H1 (cell line): ENCODE data around the gene RARB. TPM values are rescaled to one million over a fixed set of nuclear protein-coding genes. Genes with fewer than 3 reads are reported as not detected.

ENCODE experiments used
- ASH2L ChIP-seq: fragments of 200-600, 300-600 bp; sonication (generic); IDR thresholded peaks from one replicate; pipeline ENCODE4 v1.7.1; 2017; ENCODE audit warnings: low read length
- BCL11A ChIP-seq, 2 experiments: IDR thresholded peaks; one replicate each; pipeline ENCODE4 v1.6.1; 2011; ENCODE audit warnings: low read depth in 2 of 2, low read length in 2 of 2, mild to moderate bottlenecking in 2 of 2
- GTF2F1 ChIP-seq: IDR thresholded peaks from 2 replicates; pipeline ENCODE4 v1.6.1; 2012; ENCODE audit warnings: low read depth, low read length, improper control_type of control experiment, borderline replicate concordance
- HDAC2 ChIP-seq, 2 experiments: fragments of 300-600 bp in 1 of 2; sonication (generic) in 1 of 2; IDR thresholded peaks; 2 replicates each; pipeline ENCODE4 v1.6.1; 2011 to 2012; ENCODE audit warnings: low read depth in 2 of 2, low read length in 2 of 2, mild to moderate bottlenecking in 2 of 2, moderate library complexity in 2 of 2, borderline replicate concordance in 1 of 2, inconsistent platforms in 1 of 2
- KDM1A ChIP-seq: fragments of 200-600, 300-600 bp; sonication (generic); IDR thresholded peaks from 2 replicates; pipeline ENCODE4 v1.7.1; 2016; ENCODE audit warnings: mild to moderate bottlenecking, low read length, borderline replicate concordance
- POLR2A ChIP-seq, 2 experiments: IDR thresholded peaks; 1 replicate in 1 of 2; 2 replicates in 1 of 2; pipeline ENCODE4 v1.6.1; 2011; ENCODE audit warnings: low read depth in 2 of 2, low read length in 2 of 2, mild to moderate bottlenecking in 2 of 2; ENCODE audit errors: control extremely low read depth in 1 of 2
- RNF2 ChIP-seq: fragments of 200-900, 300-1000 bp; sonication (generic); IDR thresholded peaks from 2 replicates; pipeline ENCODE4 v1.7.1; 2016; ENCODE audit warnings: borderline replicate concordance, low read depth, mild to moderate bottlenecking, antibody characterized with exemption, low read length; ENCODE audit not compliant: poor library complexity, severe bottlenecking; ENCODE audit errors: missing control alignments
- ZNF274 ChIP-seq: IDR thresholded peaks from 2 replicates; pipeline ENCODE4 v1.7.0; 2012; ENCODE audit warnings: low read length, borderline replicate concordance; ENCODE audit errors: extremely low read depth
- polyA plus RNA-seq, 7 experiments: library from polyadenylated mRNA; depleted of rRNA in 3 of 7; stranded (reverse) in 5 of 7; unstranded in 2 of 7; fragments of >200 nt in 5 of 7; fragments of 200-250 nt in 2 of 7; gene quantifications; 1 replicate in 5 of 7; 2 replicates in 1 of 7; 4 replicates in 1 of 7; pipeline versions ENCODE4 v1.2.1 to v1.2.3, GENCODE V29; 2011 to 2013; ENCODE audit warnings: missing spikeins in 2 of 7, mixed read lengths in 2 of 7
- total RNA-seq: library from RNA; stranded (reverse); fragmentation: NEBNext Ultra II Directional; extraction: Animal tissue kit (Norgen Biotek cat#: 25700); gene quantifications from 2 replicates; pipeline ENCODE4 v1.2.1, GENCODE V29; 2021
- TF ChIP-seq, protein P1 (sequence below): IDR thresholded peaks from 2 replicates; pipeline ENCODE4 v1.6.1; 2011; ENCODE audit warnings: low read depth, mild to moderate bottlenecking, low read length; ENCODE audit not compliant: insufficient read depth
- TF ChIP-seq, protein P2 (sequence below): IDR thresholded peaks from 2 replicates; pipeline ENCODE4 v1.6.1; 2012; ENCODE audit warnings: low read length, inconsistent platforms

Gene RARB
- total and polyA plus RNA-seq, 2 of the 8 experiments (the other 6 are each of a cell fraction or from before 2014, with no cell fraction given), result 0.15 to 0.22 TPM

DNA sequence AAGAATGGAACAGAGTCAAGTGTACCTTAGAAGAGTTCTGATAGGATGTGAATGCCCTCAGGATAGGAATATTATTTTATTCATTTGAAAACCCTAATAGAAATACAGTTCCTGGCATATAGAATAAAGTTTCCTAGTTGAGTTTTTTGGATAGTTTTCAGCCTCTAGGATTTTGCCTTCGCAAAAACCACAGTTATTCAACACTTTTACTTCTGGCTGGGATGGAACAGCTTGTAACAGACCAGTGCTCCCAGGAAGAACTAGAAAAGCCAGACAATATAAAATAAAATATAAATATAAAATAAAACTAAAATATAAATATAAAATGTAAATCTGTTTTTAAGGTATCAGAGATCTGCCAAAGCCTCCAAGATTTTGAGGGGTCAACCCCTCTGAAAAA is 27.5 kb upstream of the RARB start (continued):
- TF ChIP-seq HDAC2 (IDR thresholded peaks at IDR 0.05; ENCODE audit: borderline replicate concordance in 1 of 2, low read depth in 2 of 2, low read length in 2 of 2) (no peak), ASH2L (no peak), ZNF274 (no peak), POLR2A (IDR thresholded peaks at IDR 0.05; ENCODE audit: control extremely low read depth in 1 of 2, low read depth in 2 of 2, low read length in 2 of 2) (no peak), GTF2F1 (no peak), RNF2 (no peak), KDM1A (no peak), BCL11A (IDR thresholded peaks at IDR 0.05; ENCODE audit: low read depth in 2 of 2, low read length in 2 of 2) (no peak)
- TF ChIP-seq, protein P1, sequence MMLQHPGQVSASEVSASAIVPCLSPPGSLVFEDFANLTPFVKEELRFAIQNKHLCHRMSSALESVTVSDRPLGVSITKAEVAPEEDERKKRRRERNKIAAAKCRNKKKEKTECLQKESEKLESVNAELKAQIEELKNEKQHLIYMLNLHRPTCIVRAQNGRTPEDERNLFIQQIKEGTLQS, result no peak
- TF ChIP-seq, protein P2, sequence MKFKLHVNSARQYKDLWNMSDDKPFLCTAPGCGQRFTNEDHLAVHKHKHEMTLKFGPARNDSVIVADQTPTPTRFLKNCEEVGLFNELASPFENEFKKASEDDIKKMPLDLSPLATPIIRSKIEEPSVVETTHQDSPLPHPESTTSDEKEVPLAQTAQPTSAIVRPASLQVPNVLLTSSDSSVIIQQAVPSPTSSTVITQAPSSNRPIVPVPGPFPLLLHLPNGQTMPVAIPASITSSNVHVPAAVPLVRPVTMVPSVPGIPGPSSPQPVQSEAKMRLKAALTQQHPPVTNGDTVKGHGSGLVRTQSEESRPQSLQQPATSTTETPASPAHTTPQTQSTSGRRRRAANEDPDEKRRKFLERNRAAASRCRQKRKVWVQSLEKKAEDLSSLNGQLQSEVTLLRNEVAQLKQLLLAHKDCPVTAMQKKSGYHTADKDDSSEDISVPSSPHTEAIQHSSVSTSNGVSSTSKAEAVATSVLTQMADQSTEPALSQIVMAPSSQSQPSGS, result no peak
